Vagina (tissue), 2 donors: ENCODE data around the gene UBA3. TPM values are rescaled to one million over a fixed set of nuclear protein-coding genes. Genes with fewer than 3 reads are reported as not detected.

Source experiments
- DNase-seq, 2 donors: peaks; one replicate each; pipeline ENCODE4 v3.0.0-alpha.2; 2017; ENCODE audit errors: extremely low spot score in 2 of 2
- H3K27ac ChIP-seq: fragments of 200-600 bp; sonication (generic); one replicate; pipeline ENCODE4 v1.5.1; 2019
- H3K27me3 ChIP-seq: fragments of 200-600 bp; sonication (generic); one replicate; pipeline ENCODE4 v1.5.1; 2019
- H3K36me3 ChIP-seq, 2 donors: fragments of 200-600 bp; sonication (generic); one replicate each; pipeline ENCODE4 v1.5.1; 2017 to 2019
- H3K4me1 ChIP-seq: fragments of 200-600 bp; sonication (generic); one replicate; pipeline ENCODE4 v1.5.1; 2019
- H3K4me3 ChIP-seq, 2 donors: fragments of 200-600 bp; sonication (generic); 1 replicate in 1 of 2; 2 replicates in 1 of 2; pipeline ENCODE4 v1.5.1; 2016 to 2019
- H3K9me3 ChIP-seq: fragments of 200-600 bp; sonication (generic); one replicate; pipeline ENCODE4 v1.5.1; 2019
- CTCF ChIP-seq, 3 experiments: fragments of 450-650 bp in 2 of 3; fragments of 200-600 bp in 1 of 3; sonication (generic) in 1 of 3; IDR thresholded peaks; one replicate each; pipeline ENCODE4 v1.5.1; 2017 to 2019; ENCODE audit warnings: antibody characterized with exemption in 3 of 3, mild to moderate bottlenecking in 2 of 3, moderate library complexity in 2 of 3
- POLR2A ChIP-seq, 2 donors: fragments of 450-650 bp; IDR thresholded peaks; one replicate each; pipeline ENCODE4 v1.6.1; 2017; ENCODE audit warnings: antibody characterized with exemption in 2 of 2, mild to moderate bottlenecking in 2 of 2, moderate library complexity in 2 of 2
- POLR2AphosphoS5 ChIP-seq, 2 donors: sonication (generic); formaldehyde crosslinking; IDR thresholded peaks; one replicate each; pipeline ENCODE4 v1.9.0; 2017; ENCODE audit warnings: antibody characterized with exemption in 2 of 2, mild to moderate bottlenecking in 2 of 2, low read depth in 1 of 2; ENCODE audit not compliant: insufficient read depth in 1 of 2
- intact Hi-C: fragments of 100-400 bp; cut with DNase I; formaldehyde crosslinking; loops from one replicate; pipeline ENCODE4 v1.15.1; 2023
- total RNA-seq: library from RNA; depleted of rRNA; stranded (reverse); fragments of >200 nt; gene quantifications from one replicate; pipeline ENCODE4 v1.2.3, GENCODE V29; 2016

UBA3 gene
- total RNA-seq, 1 donor from 2014 or later = 84.7 TPM

DNA sequence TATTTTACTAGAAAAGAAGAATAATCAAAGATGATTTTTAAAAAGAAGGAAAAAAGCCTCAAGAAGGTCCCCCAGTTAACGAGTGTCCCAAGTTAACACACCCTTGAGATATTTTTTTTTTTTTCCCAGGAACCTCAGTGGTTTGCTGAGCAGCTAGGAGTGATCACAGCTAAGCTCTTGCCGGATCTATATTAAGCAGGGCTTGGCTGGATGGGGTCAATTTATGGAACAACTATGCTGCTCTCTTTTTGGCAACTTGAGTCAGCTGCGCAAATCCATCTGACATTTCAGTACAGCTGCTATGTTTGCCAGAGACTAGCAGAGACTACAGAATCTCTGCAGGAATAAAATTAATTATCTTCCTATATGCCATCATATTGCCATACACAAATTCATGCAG lies 42.2 kb upstream of the UBA3 start, which contains the start of gene LMOD3:
LMOD3 (minus strand) TSS at position 193 of the 400 bp plus-strand sequence. CDS start 209 bp downstream, outside the sequence.
- H3K4me3 ChIP-seq = no peak within 1 kb of the TSS
- no peak for DNase-seq
- H3K27me3 ChIP-seq = no peaks in the 10 kb centered on the region
- H3K27ac ChIP-seq = peak within 1 kb of the TSS; percentile 32
- intact Hi-C loops = no loop called here
- H3K4me1 ChIP-seq = peaks cover 10% of the 10 kb centered on the region
- TF ChIP-seq POLR2AphosphoS5 (IDR thresholded peaks at IDR 0.05; ENCODE audit: insufficient read depth in 1 of 2, low read depth in 1 of 2) (no peak), POLR2A (IDR thresholded peaks at IDR 0.05) (no peak), CTCF (IDR thresholded peaks at IDR 0.05) (no peak)
- no peaks in the 10 kb centered on the region for H3K36me3 ChIP-seq
- H3K9me3 ChIP-seq = no peaks in the 10 kb centered on the region

DNA sequence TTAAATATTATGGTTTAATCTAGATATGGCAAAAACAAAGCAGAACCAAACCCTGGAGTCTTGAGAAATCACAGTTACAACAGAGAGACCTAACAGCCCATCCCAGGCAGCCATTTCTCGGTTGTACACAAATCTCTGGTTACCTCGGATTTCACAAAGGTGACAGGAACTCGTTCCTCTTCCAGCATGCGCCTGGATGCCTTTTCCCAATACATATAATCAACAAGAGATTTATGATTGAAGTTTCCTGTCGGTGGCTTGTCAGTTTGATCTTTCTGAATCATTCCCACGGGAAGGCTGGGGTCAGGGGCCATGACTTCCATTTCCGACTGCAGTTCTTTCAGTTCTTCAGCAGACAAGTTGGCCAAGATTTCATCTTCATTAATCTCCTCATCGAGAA lies 41.8 kb upstream of the UBA3 start:
- H3K4me3 ChIP-seq = no peak overlapping the region
- intact Hi-C loops = no loop called here
- H3K9me3 ChIP-seq = no peaks in the 10 kb centered on the region
- peaks cover 10% of the 10 kb centered on the region for H3K4me1 ChIP-seq
- TF ChIP-seq POLR2A (IDR thresholded peaks at IDR 0.05) (no peak), CTCF (IDR thresholded peaks at IDR 0.05) (no peak), POLR2AphosphoS5 (IDR thresholded peaks at IDR 0.05; ENCODE audit: insufficient read depth in 1 of 2, low read depth in 1 of 2) (no peak)
- no peaks in the 10 kb centered on the region for H3K36me3 ChIP-seq
- no peak for DNase-seq
- peak overlapping the region; percentile 6 for H3K27ac ChIP-seq
- H3K27me3 ChIP-seq = no peaks in the 10 kb centered on the region

- H3K27me3 ChIP-seq = no peaks in the 10 kb centered on the region
- peak overlapping the region; percentile 32 for H3K27ac ChIP-seq
- no peaks in the 10 kb centered on the region for H3K36me3 ChIP-seq
- H3K4me1 ChIP-seq = peaks cover 10% of the 10 kb centered on the region
- intact Hi-C loops = no loop called here
- H3K4me3 ChIP-seq = no peak overlapping the region
- no peaks in the 10 kb centered on the region for H3K9me3 ChIP-seq
- DNase-seq = no peak
- TF ChIP-seq POLR2A (IDR thresholded peaks at IDR 0.05) (no peak), POLR2AphosphoS5 (IDR thresholded peaks at IDR 0.05; ENCODE audit: insufficient read depth in 1 of 2, low read depth in 1 of 2) (no peak), CTCF (IDR thresholded peaks at IDR 0.05) (no peak)
Observed at GRCh38 chr3:69121513-69121912, 41.3 kb upstream of the UBA3 start.

DNA sequence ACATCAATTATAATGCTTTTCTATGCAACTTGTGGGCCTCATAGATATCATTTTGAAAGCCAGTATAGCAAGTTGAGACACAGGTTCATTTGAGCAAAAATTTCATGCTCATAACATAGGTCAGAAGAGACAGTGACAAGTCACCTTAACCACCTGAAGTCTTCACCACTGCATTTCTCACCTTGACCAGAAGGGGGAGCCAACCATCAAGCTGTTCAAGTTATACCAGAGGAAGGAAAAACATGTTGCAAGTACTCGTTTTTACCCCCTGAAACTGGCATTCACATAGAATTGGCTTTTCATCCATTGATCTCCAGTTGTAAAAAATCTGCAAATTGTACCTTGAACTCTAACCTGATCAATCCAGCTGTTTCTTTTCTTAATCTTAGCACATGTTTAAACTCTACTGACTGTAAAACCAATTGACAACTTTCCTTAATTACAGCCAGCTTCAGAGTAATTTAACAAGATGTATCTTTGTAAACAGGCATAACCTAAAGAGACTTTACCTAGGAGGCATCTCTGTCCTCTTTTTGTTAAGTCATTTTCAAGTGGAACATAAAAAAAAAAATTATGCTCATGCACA lies 40.8 kb upstream of the UBA3 start:
- no peak overlapping the region for H3K4me3 ChIP-seq
- peak overlapping the region; percentile 32 for H3K27ac ChIP-seq
- intact Hi-C loops = no loop called here
- no peaks in the 10 kb centered on the region for H3K27me3 ChIP-seq
- H3K36me3 ChIP-seq = no peaks in the 10 kb centered on the region
- peaks cover 10% of the 10 kb centered on the region for H3K4me1 ChIP-seq
- TF ChIP-seq POLR2AphosphoS5 (IDR thresholded peaks at IDR 0.05; ENCODE audit: insufficient read depth in 1 of 2, low read depth in 1 of 2) (peak in 1 of 2 donors; percentile 21), CTCF (IDR thresholded peaks at IDR 0.05) (peak; percentile 59 to 92 (median 86)), POLR2A (IDR thresholded peaks at IDR 0.05) (no peak)
- DNase-seq = no peak
- H3K9me3 ChIP-seq = no peaks in the 10 kb centered on the region

DNA sequence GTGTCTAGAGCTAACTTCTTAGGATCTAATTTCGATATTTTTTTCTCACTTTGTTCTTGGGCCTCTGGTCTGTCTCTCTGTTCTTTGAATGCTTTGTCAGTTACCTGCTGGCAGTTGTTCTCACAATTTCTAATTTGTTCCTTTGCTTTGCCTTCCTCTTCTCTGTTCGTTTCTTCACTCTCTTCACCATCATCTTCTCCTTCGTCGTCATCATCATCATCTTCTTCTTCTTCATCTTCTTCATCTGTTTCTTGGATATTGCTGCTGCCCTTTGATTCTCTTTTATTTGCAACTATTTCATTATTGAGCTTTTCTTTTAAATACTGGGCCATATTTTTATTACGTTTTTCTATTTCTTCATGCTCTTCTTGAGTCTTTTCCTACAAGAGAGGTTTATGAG lies 39.5 kb upstream of the UBA3 start:
- intact Hi-C loops = no loop called here
- H3K4me1 ChIP-seq = peaks cover 10% of the 10 kb centered on the region
- no peak overlapping the region for H3K4me3 ChIP-seq
- H3K9me3 ChIP-seq = no peaks in the 10 kb centered on the region
- H3K36me3 ChIP-seq = no peaks in the 10 kb centered on the region
- no peaks in the 10 kb centered on the region for H3K27me3 ChIP-seq
- no peak overlapping the region for H3K27ac ChIP-seq
- no peak for DNase-seq
- TF ChIP-seq CTCF (IDR thresholded peaks at IDR 0.05) (no peak), POLR2AphosphoS5 (IDR thresholded peaks at IDR 0.05; ENCODE audit: insufficient read depth in 1 of 2, low read depth in 1 of 2) (no peak), POLR2A (IDR thresholded peaks at IDR 0.05) (no peak)
